B cell (primary cell): ENCODE data around the gene TAF1D.

Experiments
- CTCF ChIP-seq: fragments of 200-600 bp; IDR thresholded peaks from one replicate; pipeline ENCODE4 v1.8.0; 2022; ENCODE audit warnings: antibody characterized with exemption, mild to moderate bottlenecking
- EZH2 ChIP-seq: IDR thresholded peaks from 2 replicates; pipeline ENCODE4 v1.6.1; 2012; ENCODE audit warnings: borderline replicate concordance, low read depth, mild to moderate bottlenecking, moderate library complexity, low read length; ENCODE audit not compliant: insufficient read depth, poor library complexity, severe bottlenecking

DNA sequence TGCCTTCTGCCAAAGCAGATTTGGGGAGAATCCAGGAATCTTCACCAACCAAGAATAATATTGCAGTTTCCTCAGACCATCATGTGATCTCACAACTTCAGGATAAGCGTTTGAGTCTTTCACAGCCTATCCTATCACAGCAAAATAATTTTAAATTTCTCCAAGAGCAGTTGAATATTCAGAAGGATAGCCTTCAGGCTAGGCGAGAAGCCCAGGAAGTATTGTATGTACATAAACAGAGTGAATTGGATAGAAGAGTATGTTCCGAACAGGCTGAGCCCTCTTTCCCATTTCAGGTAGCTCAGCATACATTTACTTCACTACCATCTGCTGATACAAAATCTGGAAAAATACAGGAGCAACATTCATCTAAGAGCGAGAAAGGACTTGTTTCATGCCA, 43.7 kb downstream of the TAF1D start:
- TF ChIP-seq CTCF (no peak), EZH2 (no peak)
